ENCODE measurements around the gene NECAP2.

The NECAP2 gene
- total RNA-seq, result 81.7 to 116 (median 111) reads per million in 3 donors

GRCh38 chr1:16440470-16441281, at the start of gene NECAP2:
TSS of gene NECAP2 (plus strand) at chr1:16440724. CDS start at chr1:16440762, 38 bp downstream.
- peaks cover 32% of the 10 kb centered on the region for H3K4me1 ChIP-seq (ENCODE audit: control insufficient read depth, insufficient read depth, low read length, poor library complexity, severe bottlenecking)
- DNase-seq, result peak; percentile 78 to 84 (median 79)
- H3K27ac ChIP-seq (ENCODE audit: insufficient read depth, low read length, poor library complexity, severe bottlenecking), result peak within 1 kb of the TSS; percentile 99
- no peaks in the 10 kb centered on the region for H3K9me3 ChIP-seq (ENCODE audit: control insufficient read depth, low read length)
- H3K36me3 ChIP-seq (ENCODE audit: control insufficient read depth, insufficient read depth, low read length), result peaks cover 27% of the 10 kb centered on the region
- no peaks in the 10 kb centered on the region for H3K27me3 ChIP-seq (replicated peaks; ENCODE audit: control insufficient read depth, insufficient read depth, low read length, poor library complexity, severe bottlenecking)
- H3K4me3 ChIP-seq (ENCODE audit: insufficient read depth, low read depth, low read length, poor library complexity, severe bottlenecking), result peak within 1 kb of the TSS; percentile 82

GRCh38 chr1:16391411-16391810, 49.1 kb upstream of the NECAP2 start:
- Histone ChIP-seq H3K9me3 (ENCODE audit: control insufficient read depth, low read length) (no peaks in the 10 kb centered on the region), H3K27me3 (replicated peaks; ENCODE audit: control insufficient read depth, insufficient read depth, low read length, poor library complexity, severe bottlenecking) (no peaks in the 10 kb centered on the region), H3K4me3 (ENCODE audit: insufficient read depth, low read depth, low read length, poor library complexity, severe bottlenecking) (no peak overlapping the region), H3K36me3 (ENCODE audit: control insufficient read depth, insufficient read depth, low read length) (peaks cover 38% of the 10 kb centered on the region), H3K27ac (ENCODE audit: insufficient read depth, low read length, poor library complexity, severe bottlenecking) (no peak overlapping the region), H3K4me1 (ENCODE audit: control insufficient read depth, insufficient read depth, low read length, poor library complexity, severe bottlenecking) (peaks cover 19% of the 10 kb centered on the region)
- no peak for DNase-seq

- Histone ChIP-seq H3K4me1 (ENCODE audit: control insufficient read depth, insufficient read depth, low read length, poor library complexity, severe bottlenecking) (peaks cover 9% of the 10 kb centered on the region), H3K9me3 (ENCODE audit: control insufficient read depth, low read length) (no peaks in the 10 kb centered on the region), H3K4me3 (ENCODE audit: insufficient read depth, low read depth, low read length, poor library complexity, severe bottlenecking) (no peak overlapping the region), H3K36me3 (ENCODE audit: control insufficient read depth, insufficient read depth, low read length) (peaks cover 51% of the 10 kb centered on the region), H3K27ac (ENCODE audit: insufficient read depth, low read length, poor library complexity, severe bottlenecking) (no peak overlapping the region), H3K27me3 (replicated peaks; ENCODE audit: control insufficient read depth, insufficient read depth, low read length, poor library complexity, severe bottlenecking) (no peaks in the 10 kb centered on the region)
- no peak for DNase-seq
These were observed 47.6 kb upstream of the NECAP2 start for GRCh38 chr1:16392740-16393569.

GRCh38 chr1:16393570-16394521, 46.7 kb upstream of the NECAP2 start:
- peaks cover 9% of the 10 kb centered on the region for H3K4me1 ChIP-seq (ENCODE audit: control insufficient read depth, insufficient read depth, low read length, poor library complexity, severe bottlenecking)
- no peak overlapping the region for H3K4me3 ChIP-seq (ENCODE audit: insufficient read depth, low read depth, low read length, poor library complexity, severe bottlenecking)
- H3K27me3 ChIP-seq (replicated peaks; ENCODE audit: control insufficient read depth, insufficient read depth, low read length, poor library complexity, severe bottlenecking), result no peaks in the 10 kb centered on the region
- peaks cover 51% of the 10 kb centered on the region for H3K36me3 ChIP-seq (ENCODE audit: control insufficient read depth, insufficient read depth, low read length)
- no peak for DNase-seq
- H3K9me3 ChIP-seq (ENCODE audit: control insufficient read depth, low read length), result no peaks in the 10 kb centered on the region
- no peak overlapping the region for H3K27ac ChIP-seq (ENCODE audit: insufficient read depth, low read length, poor library complexity, severe bottlenecking)

- peaks cover 9% of the 10 kb centered on the region for H3K4me1 ChIP-seq (ENCODE audit: control insufficient read depth, insufficient read depth, low read length, poor library complexity, severe bottlenecking)
- no peaks in the 10 kb centered on the region for H3K27me3 ChIP-seq (replicated peaks; ENCODE audit: control insufficient read depth, insufficient read depth, low read length, poor library complexity, severe bottlenecking)
- DNase-seq, result no peak
- H3K36me3 ChIP-seq (ENCODE audit: control insufficient read depth, insufficient read depth, low read length), result peaks cover 51% of the 10 kb centered on the region
- no peak overlapping the region for H3K27ac ChIP-seq (ENCODE audit: insufficient read depth, low read length, poor library complexity, severe bottlenecking)
- H3K4me3 ChIP-seq (ENCODE audit: insufficient read depth, low read depth, low read length, poor library complexity, severe bottlenecking), result no peak overlapping the region
- H3K9me3 ChIP-seq (ENCODE audit: control insufficient read depth, low read length), result no peaks in the 10 kb centered on the region
These were observed 45.5 kb upstream of the NECAP2 start for GRCh38 chr1:16394977-16395376.

- Histone ChIP-seq H3K36me3 (ENCODE audit: control insufficient read depth, insufficient read depth, low read length) (peaks cover 51% of the 10 kb centered on the region), H3K27ac (ENCODE audit: insufficient read depth, low read length, poor library complexity, severe bottlenecking) (no peak overlapping the region), H3K4me1 (ENCODE audit: control insufficient read depth, insufficient read depth, low read length, poor library complexity, severe bottlenecking) (peaks cover under 1% of the 10 kb centered on the region), H3K4me3 (ENCODE audit: insufficient read depth, low read depth, low read length, poor library complexity, severe bottlenecking) (no peak overlapping the region), H3K9me3 (ENCODE audit: control insufficient read depth, low read length) (no peaks in the 10 kb centered on the region), H3K27me3 (replicated peaks; ENCODE audit: control insufficient read depth, insufficient read depth, low read length, poor library complexity, severe bottlenecking) (no peaks in the 10 kb centered on the region)
- no peak for DNase-seq
These were observed 43.9 kb upstream of the NECAP2 start for GRCh38 chr1:16396591-16396990.

GRCh38 chr1:16397120-16397519, 43.4 kb upstream of the NECAP2 start:
- Histone ChIP-seq H3K4me3 (ENCODE audit: insufficient read depth, low read depth, low read length, poor library complexity, severe bottlenecking) (no peak overlapping the region), H3K36me3 (ENCODE audit: control insufficient read depth, insufficient read depth, low read length) (peaks cover 51% of the 10 kb centered on the region), H3K4me1 (ENCODE audit: control insufficient read depth, insufficient read depth, low read length, poor library complexity, severe bottlenecking) (no peaks in the 10 kb centered on the region), H3K9me3 (ENCODE audit: control insufficient read depth, low read length) (no peaks in the 10 kb centered on the region), H3K27me3 (replicated peaks; ENCODE audit: control insufficient read depth, insufficient read depth, low read length, poor library complexity, severe bottlenecking) (no peaks in the 10 kb centered on the region), H3K27ac (ENCODE audit: insufficient read depth, low read length, poor library complexity, severe bottlenecking) (no peak overlapping the region)
- DNase-seq, result no peak

GRCh38 chr1:16398371-16398953, 42.1 kb upstream of the NECAP2 start:
- no peaks in the 10 kb centered on the region for H3K4me1 ChIP-seq (ENCODE audit: control insufficient read depth, insufficient read depth, low read length, poor library complexity, severe bottlenecking)
- H3K9me3 ChIP-seq (ENCODE audit: control insufficient read depth, low read length), result no peaks in the 10 kb centered on the region
- no peak overlapping the region for H3K4me3 ChIP-seq (ENCODE audit: insufficient read depth, low read depth, low read length, poor library complexity, severe bottlenecking)
- no peaks in the 10 kb centered on the region for H3K27me3 ChIP-seq (replicated peaks; ENCODE audit: control insufficient read depth, insufficient read depth, low read length, poor library complexity, severe bottlenecking)
- no peak overlapping the region for H3K27ac ChIP-seq (ENCODE audit: insufficient read depth, low read length, poor library complexity, severe bottlenecking)
- no peak for DNase-seq
- peaks cover 41% of the 10 kb centered on the region for H3K36me3 ChIP-seq (ENCODE audit: control insufficient read depth, insufficient read depth, low read length)

GRCh38 chr1:16402742-16403141, 37.8 kb upstream of the NECAP2 start:
- Histone ChIP-seq H3K27me3 (replicated peaks; ENCODE audit: control insufficient read depth, insufficient read depth, low read length, poor library complexity, severe bottlenecking) (no peaks in the 10 kb centered on the region), H3K4me1 (ENCODE audit: control insufficient read depth, insufficient read depth, low read length, poor library complexity, severe bottlenecking) (no peaks in the 10 kb centered on the region), H3K9me3 (ENCODE audit: control insufficient read depth, low read length) (no peaks in the 10 kb centered on the region), H3K4me3 (ENCODE audit: insufficient read depth, low read depth, low read length, poor library complexity, severe bottlenecking) (no peak overlapping the region), H3K27ac (ENCODE audit: insufficient read depth, low read length, poor library complexity, severe bottlenecking) (no peak overlapping the region), H3K36me3 (ENCODE audit: control insufficient read depth, insufficient read depth, low read length) (no peaks in the 10 kb centered on the region)
- DNase-seq, result no peak
